ENCODE results near the gene SSH2. TPM values are rescaled to one million over a fixed set of nuclear protein-coding genes. Genes with fewer than 3 reads are reported as not detected.

The SSH2 gene
- total RNA-seq, 1 donor from 2014 or later: 12.2 TPM

GRCh38 chr17:29833801-29834200, 96.2 kb downstream of the SSH2 start:
- Histone ChIP-seq H3K36me3 (no peaks in the 10 kb centered on the region), H3K9me3 (ENCODE audit: low read depth) (no peaks in the 10 kb centered on the region), H3F3A (ENCODE audit: low read depth) (no peaks in the 10 kb centered on the region), H3K79me2 (ENCODE audit: low read depth) (peaks cover 2% of the 10 kb centered on the region), H3K4me1 (peaks cover 4% of the 10 kb centered on the region), H3K27me3 (no peaks in the 10 kb centered on the region), H2AFZ (replicated peaks) (no peak overlapping the region), H3K4me3 (no peak overlapping the region), H3K4me2 (no peak overlapping the region), H4K20me1 (ENCODE audit: low read depth) (peaks cover 2% of the 10 kb centered on the region), H3K9ac (no peak overlapping the region), H3K27ac (no peak overlapping the region)
- no peak for TF ChIP-seq EZH2 (IDR thresholded peaks at IDR 0.05)
- no peak for TF ChIP-seq CTCF (IDR thresholded peaks at IDR 0.05)
- no peak for TF ChIP-seq EZH2phosphoT487 (IDR thresholded peaks at IDR 0.05)
- H3K27me3 Mint-ChIP-seq (ENCODE audit: insufficient read depth, low read depth): peaks cover 4% of the 10 kb centered on the region
- H3K36me3 Mint-ChIP-seq: no peaks in the 10 kb centered on the region
- no peak for DNase-seq (ENCODE audit: low spot score)
- no peak overlapping the region for H3K27ac Mint-ChIP-seq
- no peaks in the 10 kb centered on the region for H3K9me3 Mint-ChIP-seq
- peaks cover 12% of the 10 kb centered on the region for H3K4me1 Mint-ChIP-seq
- no peak overlapping the region for H3K4me3 Mint-ChIP-seq

GRCh38 chr17:29828676-29829284, 101.2 kb downstream of the SSH2 start:
- no peak for DNase-seq (ENCODE audit: low spot score)
- no peak for TF ChIP-seq EZH2phosphoT487 (IDR thresholded peaks at IDR 0.05)
- TF ChIP-seq EZH2 (IDR thresholded peaks at IDR 0.05): no peak
- no peak for TF ChIP-seq CTCF (IDR thresholded peaks at IDR 0.05)
- Mint-ChIP-seq H3K27me3 (ENCODE audit: insufficient read depth, low read depth) (peaks cover 6% of the 10 kb centered on the region), H3K9me3 (no peaks in the 10 kb centered on the region), H3K4me3 (no peak overlapping the region), H3K4me1 (peaks cover 36% of the 10 kb centered on the region), H3K27ac (no peak overlapping the region), H3K36me3 (no peaks in the 10 kb centered on the region)
- Histone ChIP-seq H2AFZ (replicated peaks) (no peak overlapping the region), H3K4me2 (peak overlapping the region; percentile 45), H3K27me3 (no peaks in the 10 kb centered on the region), H3K9ac (no peak overlapping the region), H4K20me1 (ENCODE audit: low read depth) (no peaks in the 10 kb centered on the region), H3K79me2 (ENCODE audit: low read depth) (peaks cover 5% of the 10 kb centered on the region), H3K27ac (peak overlapping the region; percentile 9), H3F3A (ENCODE audit: low read depth) (no peaks in the 10 kb centered on the region), H3K9me3 (ENCODE audit: low read depth) (no peaks in the 10 kb centered on the region), H3K4me1 (peaks cover 25% of the 10 kb centered on the region), H3K4me3 (no peak overlapping the region), H3K36me3 (no peaks in the 10 kb centered on the region)

- peak overlapping the region; percentile 51 for H3K4me2 ChIP-seq
- no peaks in the 10 kb centered on the region for H4K20me1 ChIP-seq (ENCODE audit: low read depth)
- H3F3A ChIP-seq (ENCODE audit: low read depth): no peaks in the 10 kb centered on the region
- no peak for DNase-seq (ENCODE audit: low spot score)
- no peak overlapping the region for H3K4me3 ChIP-seq
- Mint-ChIP-seq H3K27me3 (ENCODE audit: insufficient read depth, low read depth) (peaks cover 2% of the 10 kb centered on the region), H3K36me3 (no peaks in the 10 kb centered on the region), H3K27ac (no peak overlapping the region), H3K4me3 (no peak overlapping the region), H3K9me3 (no peaks in the 10 kb centered on the region), H3K4me1 (peaks cover 36% of the 10 kb centered on the region)
- H2AFZ ChIP-seq (replicated peaks): no peak overlapping the region
- H3K4me1 ChIP-seq: peaks cover 25% of the 10 kb centered on the region
- H3K9me3 ChIP-seq (ENCODE audit: low read depth): no peaks in the 10 kb centered on the region
- H3K9ac ChIP-seq: no peak overlapping the region
- TF ChIP-seq EZH2phosphoT487 (IDR thresholded peaks at IDR 0.05) (no peak), EZH2 (IDR thresholded peaks at IDR 0.05) (no peak), CTCF (IDR thresholded peaks at IDR 0.05) (no peak)
- no peaks in the 10 kb centered on the region for H3K27me3 ChIP-seq
- H3K79me2 ChIP-seq (ENCODE audit: low read depth): peaks cover 5% of the 10 kb centered on the region
- no peaks in the 10 kb centered on the region for H3K36me3 ChIP-seq
- no peak overlapping the region for H3K27ac ChIP-seq
Observed at GRCh38 chr17:29827179-29827578, 102.8 kb downstream of the SSH2 start.

All from neural progenitor cell (in vitro differentiated cells).